HCT116 (cell line): ENCODE data around the gene GOSR1.
"Not testable (repeated sequence)": the region's sequence is repeated elsewhere in the genome, so short reads cannot be mapped to it uniquely, and the experiment has no call there.

Experiments used
- CTCF ChIP-seq, 3 experiments: fragments of 200-600 bp in 1 of 3; sonication (generic) in 1 of 3; IDR thresholded peaks in 2 of 3; conservative IDR thresholded peaks in 1 of 3; 2 replicates each; pipeline ENCODE4 v1.5.1; 2012 to 2017; ENCODE audit warnings: low read depth in 2 of 3, low read length in 2 of 3, antibody characterized with exemption in 1 of 3, borderline replicate concordance in 1 of 3, control low read depth in 1 of 3, mild to moderate bottlenecking in 1 of 3, mixed read lengths in 1 of 3, mixed run types in 1 of 3, moderate library complexity in 1 of 3; ENCODE audit not compliant: insufficient read depth in 1 of 3
- EGR1 ChIP-seq: IDR thresholded peaks from 2 replicates; pipeline ENCODE4 v1.6.1; 2012; ENCODE audit warnings: low read depth
- ELF1 ChIP-seq: IDR thresholded peaks from 2 replicates; pipeline ENCODE4 v1.6.1; 2012; ENCODE audit warnings: low read depth, borderline replicate concordance
- EZH2 ChIP-seq: fragments of 200-600 bp; sonication (generic); IDR thresholded peaks from 2 replicates; pipeline ENCODE4 v1.6.1; 2017; ENCODE audit warnings: antibody characterized with exemption, mixed run types
- JUND ChIP-seq: IDR thresholded peaks from 2 replicates; pipeline ENCODE4 v1.6.1; 2012
- POLR2A ChIP-seq: IDR thresholded peaks from 2 replicates; pipeline ENCODE4 v1.7.0; 2011; ENCODE audit warnings: borderline replicate concordance; ENCODE audit not compliant: insufficient read depth, insufficient read length; ENCODE audit errors: extremely low read depth
- RAD21 ChIP-seq: IDR thresholded peaks from 2 replicates; pipeline ENCODE4 v1.6.1; 2012; ENCODE audit warnings: low read depth, mild to moderate bottlenecking
- SIN3A ChIP-seq: IDR thresholded peaks from 2 replicates; pipeline ENCODE4 v1.6.1; 2012; ENCODE audit warnings: low read depth
- SP1 ChIP-seq: IDR thresholded peaks from 2 replicates; pipeline ENCODE4 v1.6.1; 2012; ENCODE audit warnings: low read depth
- YY1 ChIP-seq: IDR thresholded peaks from 2 replicates; pipeline ENCODE4 v1.6.1; 2011; ENCODE audit warnings: low read length, low read depth, moderate library complexity, mild to moderate bottlenecking; ENCODE audit not compliant: insufficient replicate concordance; ENCODE audit errors: extremely low read depth
- ZFX ChIP-seq: fragments of 450-650 bp; IDR thresholded peaks from 2 replicates; pipeline ENCODE4 v1.6.1; 2017
- TF ChIP-seq, protein P1 (sequence below): IDR thresholded peaks from 2 replicates; pipeline ENCODE4 v1.6.1; 2012
- TF ChIP-seq, protein P2 (sequence below): IDR thresholded peaks from 2 replicates; pipeline ENCODE4 v1.6.1; 2012

GRCh38 chr17:30574806-30575205 lies 97.6 kb downstream of the GOSR1 start:
- not testable (repeated sequence) for TF ChIP-seq ELF1; EGR1; EZH2; CTCF (IDR thresholded peaks at IDR 0.05 in 2 of 3, conservative IDR thresholded peaks at IDR 0.05 in 1 of 3; ENCODE audit: borderline replicate concordance in 1 of 3, insufficient read depth in 1 of 3, low read depth in 2 of 3, low read length in 2 of 3); JUND; POLR2A; ZFX; SIN3A; RAD21; SP1; YY1
- TF ChIP-seq, protein P1, sequence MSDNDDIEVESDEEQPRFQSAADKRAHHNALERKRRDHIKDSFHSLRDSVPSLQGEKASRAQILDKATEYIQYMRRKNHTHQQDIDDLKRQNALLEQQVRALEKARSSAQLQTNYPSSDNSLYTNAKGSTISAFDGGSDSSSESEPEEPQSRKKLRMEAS: not testable (repeated sequence)
- TF ChIP-seq, protein P2, sequence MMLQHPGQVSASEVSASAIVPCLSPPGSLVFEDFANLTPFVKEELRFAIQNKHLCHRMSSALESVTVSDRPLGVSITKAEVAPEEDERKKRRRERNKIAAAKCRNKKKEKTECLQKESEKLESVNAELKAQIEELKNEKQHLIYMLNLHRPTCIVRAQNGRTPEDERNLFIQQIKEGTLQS: not testable (repeated sequence)
